NCI-H748 treated with DMSO at 0.1 percent for 48 hours (cell line): ENCODE measurements around the gene TLDC2.

ENCODE experiments used
- DNase-seq: peaks from one replicate; lab custom pipeline; 2025; lab: John Stamatoyannopoulos, UW

TLDC2 gene

GRCh38 chr20:36850759-36851158 lies 25.2 kb upstream of the TLDC2 start:
- DNase-seq, result no peak

- DNase-seq, result no peak
Observed at GRCh38 chr20:36851490-36851889, 24.4 kb upstream of the TLDC2 start.

- DNase-seq, result no peak
Observed at GRCh38 chr20:36852187-36852586, 23.8 kb upstream of the TLDC2 start.

- DNase-seq, result no peak
Observed at GRCh38 chr20:36854348-36855240, 21.3 kb upstream of the TLDC2 start.

GRCh38 chr20:36855241-36855657 lies 20.7 kb upstream of the TLDC2 start:
- no peak for DNase-seq

GRCh38 chr20:36856195-36856594 lies 19.7 kb upstream of the TLDC2 start:
- no peak for DNase-seq

DNA sequence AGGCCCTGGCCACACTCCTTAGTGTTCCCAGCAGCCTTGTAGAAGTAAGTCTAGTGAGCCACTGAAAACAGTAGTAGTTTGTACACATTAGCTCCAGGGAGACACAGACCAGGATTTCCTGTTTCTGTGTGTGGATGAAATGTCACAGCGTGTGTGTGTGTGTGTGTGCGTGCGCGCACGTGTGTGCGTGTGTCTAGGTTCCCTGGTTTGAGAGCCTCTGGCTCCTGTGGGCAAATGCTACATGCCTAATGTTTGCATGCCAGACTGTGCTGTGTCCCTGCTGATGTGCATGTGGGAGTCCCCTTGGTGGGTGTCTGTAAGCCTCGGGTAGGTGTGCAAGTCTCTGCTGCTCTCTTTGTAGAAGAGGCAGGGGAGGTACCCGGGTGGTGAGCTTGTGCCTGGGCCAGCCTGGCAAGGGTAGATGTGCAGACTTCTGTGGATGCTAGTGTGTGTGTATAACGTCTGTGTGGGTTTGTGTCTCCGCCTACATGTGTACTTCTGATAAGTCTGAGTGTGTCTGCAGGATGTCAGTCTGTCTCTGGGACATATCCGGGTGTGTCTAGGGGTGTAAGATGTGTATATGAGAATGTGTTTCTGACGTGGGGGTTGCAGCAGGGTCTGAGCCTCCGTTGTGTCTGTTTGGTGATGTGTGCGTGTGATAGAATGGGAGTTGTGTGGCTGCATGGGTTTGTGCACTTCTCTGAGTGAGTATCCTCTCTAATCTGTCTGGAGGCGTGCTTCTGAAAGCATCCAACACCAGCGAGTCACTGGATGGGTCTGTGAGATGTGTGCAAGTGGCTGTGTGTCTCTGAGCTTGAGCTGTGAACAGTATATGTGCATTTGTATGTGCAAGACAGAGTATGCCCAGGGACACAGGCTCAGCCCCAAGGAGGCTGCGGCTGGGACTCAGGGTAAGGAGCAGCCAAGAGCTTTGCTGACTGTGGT lies 19.0 kb upstream of the TLDC2 start:
- no peak for DNase-seq

DNA sequence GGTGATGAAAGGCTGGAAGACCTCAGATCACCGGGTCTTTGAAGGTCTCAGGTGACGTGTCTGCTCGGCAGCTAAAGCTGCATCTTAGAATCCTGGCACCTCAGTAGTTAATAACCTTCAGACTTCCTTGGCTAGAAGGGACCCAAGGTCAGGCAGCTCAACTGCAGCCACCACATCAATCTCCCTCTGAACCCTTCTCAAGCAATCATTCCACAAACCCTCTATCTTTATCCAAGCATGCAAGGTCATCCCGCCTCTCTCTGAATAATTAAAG lies 16.7 kb upstream of the TLDC2 start:
- no peak for DNase-seq

DNA sequence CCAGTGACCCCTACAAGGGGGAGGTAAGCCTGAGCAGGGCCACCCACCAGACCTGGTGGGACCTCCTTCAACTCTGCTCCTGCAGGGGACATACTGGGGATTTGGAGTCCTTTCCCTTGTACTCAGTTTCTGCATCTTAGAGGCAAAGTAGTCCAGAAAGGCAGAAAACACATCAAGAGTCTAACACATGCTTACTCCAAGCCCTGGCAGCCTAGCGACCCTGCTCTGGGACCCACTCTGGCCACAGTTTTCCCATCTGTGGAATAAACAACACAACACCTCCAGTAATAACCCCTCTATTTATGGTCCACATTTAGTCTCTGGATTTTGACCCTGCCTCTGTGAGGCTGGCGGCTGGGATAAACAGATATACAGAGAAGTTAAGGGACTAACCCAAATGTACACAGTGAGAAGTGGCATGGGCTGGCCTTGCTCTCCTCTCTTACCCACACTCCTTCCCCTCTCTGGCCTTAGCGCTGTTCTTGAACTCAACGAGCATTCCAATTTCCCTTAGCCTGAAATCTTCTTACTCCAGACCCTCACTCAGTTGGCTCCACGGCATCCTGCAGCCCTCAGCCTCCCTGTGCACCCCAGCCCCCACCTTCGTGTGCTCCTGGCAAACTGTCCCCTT lies 16.1 kb upstream of the TLDC2 start:
- DNase-seq, result no peak

GRCh38 chr20:36860339-36860738 lies 15.6 kb upstream of the TLDC2 start:
- DNase-seq, result no peak

GRCh38 chr20:36860811-36861624 lies 14.9 kb upstream of the TLDC2 start:
- no peak for DNase-seq

DNA sequence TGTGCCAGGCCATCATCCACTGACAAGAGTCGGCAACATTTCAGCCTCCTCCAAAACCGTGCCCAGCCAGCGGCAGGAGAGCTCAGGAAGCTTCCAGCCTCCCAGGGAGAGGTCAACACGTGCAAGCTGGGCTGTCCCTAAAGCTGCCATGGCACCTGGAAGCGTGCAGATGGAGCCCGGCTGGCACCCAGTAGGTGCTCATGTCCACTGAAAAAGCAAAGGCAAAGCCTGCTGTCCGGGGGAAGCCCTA lies 14.4 kb upstream of the TLDC2 start:
- DNase-seq, result no peak

DNA sequence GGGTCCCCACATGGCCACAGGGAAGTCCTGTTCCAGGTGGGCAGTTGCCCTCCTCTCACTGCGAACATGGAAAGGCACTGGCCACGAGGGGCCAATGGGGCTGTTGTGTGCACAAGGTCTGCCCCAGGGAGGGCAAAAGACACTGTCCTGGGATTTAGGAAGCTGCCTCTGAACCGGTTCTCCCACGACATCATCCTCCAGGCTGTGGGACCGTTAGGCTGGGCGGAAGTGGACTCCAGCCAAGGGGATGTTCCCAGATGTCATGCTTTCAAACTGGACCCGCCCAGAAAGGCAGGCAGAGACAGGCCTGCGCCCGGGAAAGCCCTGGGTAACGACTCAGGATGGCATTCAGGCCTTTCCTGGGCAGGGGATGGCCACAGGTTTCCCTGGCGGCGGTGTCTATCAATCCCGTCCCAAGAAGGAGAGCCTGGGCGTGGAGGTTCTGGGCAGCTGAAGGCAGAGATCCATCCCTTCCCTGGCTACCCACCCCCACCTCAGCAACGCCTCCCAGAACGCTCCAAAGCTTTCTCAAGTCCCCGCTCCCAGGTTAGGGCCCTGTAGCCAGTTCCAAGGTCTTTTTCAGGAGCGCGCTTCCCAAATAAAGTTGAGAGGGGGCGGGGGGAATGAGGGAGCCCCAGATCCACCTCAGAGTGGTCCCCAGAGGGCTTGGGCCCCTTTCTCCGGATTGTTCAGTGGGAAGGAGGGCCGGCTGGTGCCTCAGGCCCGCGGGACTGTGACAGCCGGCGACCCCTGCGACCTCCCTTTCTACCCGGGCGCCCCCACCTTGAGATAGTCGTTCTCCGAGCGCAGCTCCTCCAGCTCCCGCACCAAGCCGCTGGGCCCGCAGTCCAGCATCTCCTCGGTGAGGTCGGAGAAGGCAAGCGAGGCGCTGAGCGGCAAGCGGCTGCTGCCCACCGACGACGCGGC lies 13.8 kb upstream of the TLDC2 start:
- peak; percentile 38 for DNase-seq

- DNase-seq, result no peak
Observed at GRCh38 chr20:36862857-36863668, 12.9 kb upstream of the TLDC2 start.

DNA sequence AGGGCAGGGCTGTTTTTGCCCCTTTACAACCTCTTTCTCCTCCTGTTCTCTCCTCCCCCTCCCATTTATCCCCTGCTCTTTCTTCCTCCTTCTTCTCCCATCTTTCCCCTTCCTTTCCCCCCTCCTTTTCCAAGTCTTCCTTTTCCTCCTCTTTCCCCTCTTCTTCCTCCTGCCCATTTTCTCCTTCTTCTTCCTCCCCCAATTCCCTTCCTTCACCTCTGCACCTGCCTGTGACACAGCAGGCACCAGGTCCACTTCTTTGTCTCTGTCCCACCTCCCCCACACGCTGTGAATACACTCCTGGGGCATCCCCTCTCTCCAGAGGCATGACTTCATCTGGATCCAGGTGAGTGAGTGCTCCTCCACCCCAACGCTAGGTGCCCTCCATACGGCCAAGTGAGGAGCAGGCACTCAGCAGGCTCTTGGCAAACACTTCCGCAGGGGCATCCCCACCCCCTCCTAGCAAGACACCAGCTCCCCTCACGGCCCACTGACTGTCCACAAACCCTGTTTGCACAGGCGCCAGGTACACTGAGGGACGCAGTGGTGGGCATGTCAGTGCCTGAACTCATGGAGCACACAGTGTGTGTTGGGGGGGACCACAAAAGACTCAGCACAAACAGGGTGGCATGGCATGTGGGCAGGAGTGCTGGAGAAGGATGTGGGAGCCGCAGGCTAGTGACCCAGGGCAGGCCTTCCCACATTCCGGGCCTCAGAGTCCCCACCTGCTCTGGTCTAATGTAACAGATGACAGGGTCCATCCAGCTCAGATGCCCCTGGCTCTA lies 10.7 kb upstream of the TLDC2 start:
- no peak for DNase-seq

DNA sequence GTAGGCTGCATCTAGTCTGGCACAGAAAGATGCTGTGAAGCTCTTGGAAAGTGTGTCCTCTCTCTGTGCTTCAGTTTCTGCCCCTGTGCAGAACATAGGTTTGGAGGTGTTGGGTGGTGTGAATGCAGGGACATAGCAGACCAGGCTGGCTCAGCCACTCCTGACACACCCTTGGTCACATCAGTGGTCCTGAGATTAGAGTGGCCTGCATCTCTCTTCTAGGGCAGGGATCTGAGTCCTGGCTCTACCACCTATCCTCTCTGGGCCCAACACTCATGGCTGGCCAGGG lies 10.1 kb upstream of the TLDC2 start:
- DNase-seq, result no peak

DNA sequence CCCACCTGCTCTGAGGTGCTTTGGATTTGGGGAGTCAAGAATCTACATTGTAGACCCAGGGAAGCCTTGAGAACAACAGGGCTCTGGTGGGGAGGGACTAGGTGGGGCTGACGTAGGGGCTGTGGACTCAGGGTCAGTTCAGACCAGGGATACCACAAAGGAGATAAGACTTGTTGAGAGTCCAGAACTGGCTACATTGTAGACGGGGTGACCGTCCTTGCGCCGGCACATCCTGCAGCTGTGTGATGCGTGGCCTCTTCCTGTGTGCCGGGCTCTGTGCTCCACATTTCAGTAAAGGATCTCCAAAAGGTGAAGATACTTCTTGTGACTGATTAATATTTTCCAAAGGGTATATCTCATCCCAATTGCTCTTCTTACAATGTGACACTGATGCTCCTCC lies 9.8 kb upstream of the TLDC2 start:
- DNase-seq, result no peak

GRCh38 chr20:36866681-36867495 lies 9.1 kb upstream of the TLDC2 start:
- DNase-seq, result no peak
